ENCODE data around the gene MTURN. TPM values are rescaled to one million over a fixed set of nuclear protein-coding genes. Genes with fewer than 3 reads are reported as not detected.

The MTURN gene
- polyA plus RNA-seq, 3 donors = 89.2 to 94.8 (median 90.6) TPM

DNA sequence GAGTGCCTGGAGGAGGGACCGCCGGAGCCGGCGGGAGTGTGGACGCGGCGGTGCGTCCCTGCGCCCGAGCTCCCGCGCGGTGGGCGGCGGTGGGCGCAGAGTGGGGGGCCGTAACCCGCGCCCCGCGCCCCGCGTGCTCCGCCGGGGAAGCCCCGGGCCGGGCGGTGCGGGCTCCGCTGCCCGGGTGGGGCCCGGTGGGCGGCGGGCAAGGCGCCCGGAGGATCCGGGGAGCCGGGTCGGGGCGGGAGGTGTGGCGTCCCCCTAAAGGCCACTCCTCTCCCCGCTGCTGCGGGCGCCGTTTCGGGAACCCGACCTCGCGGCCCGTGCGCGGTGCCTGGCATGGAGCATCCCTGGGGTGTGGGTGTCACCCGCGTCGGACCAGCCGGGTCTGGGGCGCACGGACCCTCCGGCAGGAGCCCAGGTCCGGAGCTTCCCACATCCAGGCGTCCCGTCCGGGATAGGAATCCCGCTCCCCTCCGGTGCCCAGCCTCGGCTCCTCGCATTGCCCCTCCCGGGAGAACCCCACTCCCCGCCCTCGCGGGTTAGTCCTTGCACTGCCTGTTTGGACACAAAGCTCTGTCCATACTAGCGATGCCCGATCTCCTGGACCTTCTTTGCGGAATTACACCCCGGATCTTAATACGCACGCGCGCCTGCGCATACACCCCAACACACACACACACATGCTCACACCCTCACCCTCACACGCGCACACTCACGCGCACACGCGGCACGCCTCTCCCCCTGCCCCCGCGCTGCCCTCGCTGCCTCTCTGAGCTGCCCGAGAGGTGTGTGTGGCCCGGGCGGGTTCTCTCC is 723 bp downstream of the MTURN start:
- no peak for DNase-seq (ENCODE audit: low read depth in 3 of 3, low spot score in 2 of 3)

DNA sequence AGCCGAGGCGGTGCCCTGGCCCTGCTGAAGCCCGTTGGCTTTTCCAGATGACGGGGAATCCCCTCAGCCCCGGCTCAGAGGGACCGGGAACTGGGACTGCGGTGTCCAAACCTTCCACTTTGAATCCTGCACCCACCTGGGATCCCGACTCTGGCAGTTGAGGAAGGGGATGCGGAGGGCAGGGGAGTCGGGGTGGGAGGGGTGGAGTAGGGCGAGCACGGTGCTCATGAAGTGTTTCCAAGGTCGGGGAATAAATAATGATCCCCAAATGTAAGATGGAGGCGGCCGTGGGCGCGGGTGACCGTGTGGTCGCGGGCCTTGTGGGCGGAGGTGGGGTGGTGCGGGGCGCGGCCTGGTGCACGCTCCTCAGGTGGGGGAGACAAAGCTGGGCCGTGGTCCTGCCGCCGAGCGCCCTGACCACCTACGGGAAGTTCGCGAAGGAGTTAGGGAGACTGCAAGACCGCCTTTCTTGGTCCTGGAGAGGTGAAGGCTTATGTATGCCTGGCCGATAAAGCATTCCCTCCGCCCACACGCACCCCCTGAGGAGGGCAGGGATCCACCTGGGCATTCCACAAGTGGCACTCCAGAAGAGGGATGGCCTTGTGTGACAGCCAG is 1.4 kb downstream of the MTURN start:
- DNase-seq (ENCODE audit: low read depth in 3 of 3, low spot score in 2 of 3) = no peak

DNA sequence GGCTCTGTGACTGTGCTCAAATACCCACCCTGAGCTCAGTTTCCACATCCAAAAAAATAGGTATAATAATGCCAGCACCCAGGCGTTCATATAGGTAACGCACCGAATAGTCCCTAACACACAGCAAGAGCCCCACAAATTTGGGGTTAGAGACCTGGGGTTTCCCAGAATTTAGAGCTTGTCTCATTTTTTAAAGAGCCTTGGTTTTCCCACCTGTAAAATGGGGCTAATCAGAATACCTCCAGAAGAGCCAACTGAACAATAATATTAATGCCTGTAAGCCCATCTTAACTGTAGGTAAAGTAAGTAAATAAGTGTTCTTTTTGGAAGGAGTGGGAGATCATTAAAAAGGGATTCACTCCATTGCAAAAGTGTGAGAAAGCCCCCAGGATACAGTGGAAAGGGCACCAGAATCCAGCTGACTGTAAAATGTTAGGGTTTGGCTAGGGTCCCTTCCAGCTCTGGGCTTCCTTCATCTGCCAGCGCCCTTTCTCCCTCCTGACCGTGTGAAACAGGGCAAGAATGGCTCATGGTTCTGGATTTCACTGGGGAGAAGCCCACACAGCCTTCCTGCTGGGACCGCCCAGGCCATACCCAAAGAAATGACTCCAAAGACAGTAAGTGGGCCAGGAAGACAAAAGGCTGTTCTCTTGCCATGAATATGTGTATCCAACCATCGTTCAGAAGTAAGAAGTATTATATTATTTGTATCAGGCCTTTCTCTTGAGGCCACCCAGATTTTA is 2.1 kb downstream of the MTURN start:
- no peak for DNase-seq (ENCODE audit: low read depth in 3 of 3, low spot score in 2 of 3)

- DNase-seq (ENCODE audit: low read depth in 3 of 3, low spot score in 2 of 3) = no peak
Observed at GRCh38 chr7:30139836-30140384, 5.1 kb downstream of the MTURN start.

- no peak for DNase-seq (ENCODE audit: low read depth in 3 of 3, low spot score in 2 of 3)
Observed at GRCh38 chr7:30140456-30140855, 5.7 kb downstream of the MTURN start.

DNA sequence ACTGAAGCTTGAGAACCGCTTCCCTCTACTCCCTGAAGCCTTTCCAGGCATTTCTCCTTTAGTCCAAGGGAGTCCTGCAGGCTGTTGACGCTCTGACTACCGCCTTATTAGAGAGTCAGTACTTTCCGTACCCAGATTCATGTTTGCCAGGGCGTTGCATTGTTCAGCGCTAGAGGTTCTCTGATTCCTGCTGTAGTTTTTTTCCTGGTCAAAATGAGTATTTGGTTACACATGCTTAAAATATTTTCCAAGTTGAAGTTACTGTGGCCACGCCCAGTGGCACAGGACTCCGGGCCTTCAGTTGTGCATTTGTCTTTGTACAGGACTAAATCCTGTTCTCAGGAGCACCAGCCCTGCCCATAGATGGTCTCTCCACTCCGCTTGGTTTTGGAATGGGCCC is 7.9 kb downstream of the MTURN start:
- DNase-seq (ENCODE audit: low read depth in 3 of 3, low spot score in 2 of 3) = no peak

GRCh38 chr7:30143748-30144251 is 9.0 kb downstream of the MTURN start:
- DNase-seq (ENCODE audit: low read depth in 3 of 3, low spot score in 2 of 3) = no peak

DNA sequence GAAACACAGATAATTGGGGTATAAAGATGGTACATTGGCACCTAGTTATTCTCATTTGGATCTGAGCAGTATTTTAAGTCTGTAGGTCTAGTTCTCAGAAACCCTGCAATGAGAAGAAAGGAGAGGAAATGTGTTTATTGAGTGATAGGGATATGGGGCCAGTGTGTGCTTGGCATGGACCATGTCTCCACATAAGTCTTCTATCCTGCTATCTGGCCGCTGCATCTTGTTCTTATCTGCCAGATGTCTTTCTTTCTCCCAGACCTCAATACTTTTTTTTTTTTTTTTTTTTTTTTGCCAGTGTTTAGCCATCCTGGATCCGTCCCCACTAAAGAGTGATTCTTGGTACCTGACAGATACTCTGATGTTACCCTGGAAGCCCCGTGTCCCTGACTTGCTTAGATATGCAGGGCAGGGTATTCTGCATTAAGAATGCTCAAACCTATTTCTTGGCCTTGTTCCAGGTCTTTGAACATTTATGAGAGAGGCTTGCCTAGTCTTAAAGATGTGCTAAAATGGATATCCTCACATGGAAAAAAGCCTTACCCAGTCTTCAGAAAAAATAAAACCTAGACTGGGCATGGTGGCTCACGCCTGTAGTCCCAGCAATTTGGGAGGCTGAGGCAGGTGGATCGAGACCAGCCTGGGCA is 10.0 kb downstream of the MTURN start:
- DNase-seq (ENCODE audit: low read depth in 3 of 3, low spot score in 2 of 3) = no peak

- no peak for DNase-seq (ENCODE audit: low read depth in 3 of 3, low spot score in 2 of 3)
Observed at GRCh38 chr7:30145426-30145970, 10.7 kb downstream of the MTURN start.

DNA sequence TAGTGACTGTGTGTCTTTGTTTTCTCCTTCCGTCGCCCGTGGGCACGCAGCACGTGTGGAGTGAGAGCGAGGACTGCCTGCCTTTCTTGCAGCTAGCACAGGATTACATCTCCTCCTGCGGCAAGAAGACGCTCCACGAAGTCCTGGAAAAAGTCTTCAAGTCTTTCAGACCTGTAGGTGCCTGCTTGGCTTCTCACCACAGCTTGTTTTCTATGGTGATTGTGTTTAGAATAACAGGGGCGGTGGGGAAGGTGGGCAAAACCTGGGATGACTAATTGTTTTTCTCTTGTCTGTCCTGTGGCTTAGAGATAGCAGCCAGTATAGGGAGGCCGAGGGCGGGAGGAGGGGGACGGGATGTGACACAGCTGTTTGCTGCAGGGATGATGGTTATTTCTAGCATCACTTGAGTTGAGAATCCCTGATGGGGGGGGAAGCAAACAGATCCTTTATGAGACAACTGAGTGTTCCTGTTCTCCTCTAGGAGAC is 11.4 kb downstream of the MTURN start:
- DNase-seq (ENCODE audit: low read depth in 3 of 3, low spot score in 2 of 3) = no peak

GRCh38 chr7:30147223-30147622 is 12.4 kb downstream of the MTURN start:
- DNase-seq (ENCODE audit: low read depth in 3 of 3, low spot score in 2 of 3) = no peak

GRCh38 chr7:30147785-30148184 is 13.0 kb downstream of the MTURN start:
- no peak for DNase-seq (ENCODE audit: low read depth in 3 of 3, low spot score in 2 of 3)

DNA sequence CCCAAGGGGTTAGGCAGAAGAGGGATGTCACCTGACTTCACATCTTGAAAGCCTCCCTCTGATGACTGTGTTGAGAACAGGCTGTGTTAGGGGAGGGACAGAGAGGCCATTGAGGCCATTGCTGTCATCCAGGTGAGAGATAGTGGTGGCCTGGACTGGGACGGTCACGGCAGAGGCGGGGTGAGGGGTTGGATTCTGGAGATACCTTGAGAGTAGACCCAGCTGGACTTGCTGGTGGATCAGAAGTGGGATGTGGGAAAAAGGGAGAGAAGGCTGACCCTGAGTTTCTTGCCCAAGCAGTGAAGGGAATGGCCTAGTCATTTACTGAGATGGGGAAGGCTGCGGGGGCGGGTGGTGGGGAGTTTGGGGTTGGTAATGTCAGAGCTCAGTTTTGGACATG is 13.6 kb downstream of the MTURN start:
- no peak for DNase-seq (ENCODE audit: low read depth in 3 of 3, low spot score in 2 of 3)

DNA sequence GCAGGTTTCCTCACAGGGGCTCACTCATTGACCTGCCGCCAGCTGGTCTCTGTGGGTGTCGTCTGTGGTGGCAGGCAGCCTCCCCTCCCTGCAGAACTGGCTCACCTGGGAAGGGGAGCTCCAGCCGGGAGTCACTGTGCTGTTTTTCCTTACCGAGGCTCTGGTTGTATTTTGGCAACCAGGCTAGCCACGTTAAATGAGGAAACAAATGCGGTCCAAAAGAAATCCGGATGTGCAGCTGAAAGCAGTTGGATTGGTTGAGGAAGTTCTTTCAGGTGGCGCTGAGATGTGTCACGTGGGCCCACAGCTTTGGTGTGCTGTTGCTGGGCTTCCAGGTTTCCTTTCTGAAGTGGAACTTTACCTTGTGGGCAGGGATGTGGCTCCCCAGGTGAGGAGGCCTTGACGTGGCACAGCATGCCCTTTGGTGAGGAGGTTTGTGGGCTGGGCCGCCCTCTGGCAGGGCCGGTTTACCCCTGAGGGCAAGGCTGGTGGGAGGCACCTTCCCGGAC is 14.2 kb downstream of the MTURN start:
- DNase-seq (ENCODE audit: low read depth in 3 of 3, low spot score in 2 of 3) = no peak

DNA sequence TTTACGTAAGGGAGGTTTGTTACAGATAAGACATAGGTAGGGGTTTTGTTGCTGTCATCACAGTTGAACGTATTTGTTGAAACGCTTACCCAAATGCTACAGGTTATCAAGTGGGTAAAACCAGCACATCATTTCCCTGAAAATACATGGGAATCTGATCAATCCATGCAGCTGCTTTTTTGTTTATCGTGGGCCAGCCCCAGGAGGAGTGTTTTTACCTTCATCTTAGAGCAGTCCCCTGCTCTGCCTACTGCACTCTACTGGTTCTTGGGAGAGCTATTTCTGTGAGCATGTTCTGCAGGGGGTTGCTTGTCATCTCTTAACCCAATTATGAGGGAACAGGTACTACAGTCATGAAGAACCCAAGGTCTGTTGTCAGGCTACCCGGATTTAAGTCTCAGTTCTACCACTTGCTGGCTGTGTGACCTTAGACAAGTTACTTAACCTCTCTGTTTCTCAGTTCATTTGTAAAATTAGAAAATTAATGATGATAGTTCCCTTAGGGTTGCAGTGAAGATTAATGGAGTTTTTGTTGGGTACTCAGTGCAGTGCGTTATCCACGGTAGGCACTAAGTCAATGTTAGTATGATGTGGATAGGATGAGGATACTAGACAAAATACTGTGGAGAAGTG is 15.0 kb downstream of the MTURN start:
- no peak for DNase-seq (ENCODE audit: low read depth in 3 of 3, low spot score in 2 of 3)

- DNase-seq (ENCODE audit: low read depth in 3 of 3, low spot score in 2 of 3) = no peak
Observed at GRCh38 chr7:30150711-30151110, 15.9 kb downstream of the MTURN start.

- no peak for DNase-seq (ENCODE audit: low read depth in 3 of 3, low spot score in 2 of 3)
Observed at GRCh38 chr7:30154111-30154587, 19.4 kb downstream of the MTURN start.

DNA sequence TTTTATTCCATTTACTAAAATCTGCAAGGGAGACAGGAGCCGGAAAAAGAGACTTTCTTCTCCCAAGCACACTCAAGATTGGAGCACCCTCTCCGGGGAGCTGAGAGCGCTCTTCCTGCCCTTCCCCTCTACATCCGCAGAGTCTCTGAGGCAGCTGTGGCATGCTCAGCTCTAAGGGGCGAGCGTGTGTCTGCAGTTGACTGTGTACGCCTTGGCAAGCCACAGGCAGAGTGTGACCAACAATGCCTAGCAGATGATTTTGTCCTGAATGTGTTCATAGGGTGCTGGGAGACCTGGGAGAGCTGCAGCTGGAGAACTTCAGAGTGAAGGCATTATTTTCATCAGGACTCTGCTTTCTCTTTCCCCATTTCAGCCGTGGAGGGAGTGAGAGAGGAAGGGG is 20.7 kb downstream of the MTURN start:
- DNase-seq (ENCODE audit: low read depth in 3 of 3, low spot score in 2 of 3) = no peak

DNA sequence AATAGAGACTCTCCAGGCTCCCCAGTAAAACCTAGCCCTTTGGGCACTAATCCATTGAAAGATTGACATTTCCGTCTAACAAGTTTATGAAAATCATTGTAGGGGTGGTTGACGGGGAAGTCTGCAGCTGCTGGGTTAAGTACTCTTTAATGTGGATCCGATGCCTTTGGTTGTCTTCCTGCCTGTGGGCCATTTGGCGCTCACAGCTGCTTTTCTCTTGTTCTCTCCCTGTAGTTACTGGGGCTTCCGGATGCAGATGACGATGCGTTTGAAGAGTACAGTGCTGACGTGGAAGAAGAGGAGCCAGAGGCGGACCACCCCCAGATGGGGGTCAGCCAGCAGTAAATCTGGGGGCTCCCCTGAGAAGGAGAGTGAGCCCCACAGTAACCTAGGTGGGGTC is 22.4 kb downstream of the MTURN start:
- DNase-seq (ENCODE audit: low read depth in 3 of 3, low spot score in 2 of 3) = no peak

All from right renal cortex interstitium (tissue), 3 donors.